K562 (cell line): ENCODE measurements around the gene SNX17. TPM values are rescaled to one million over a fixed set of nuclear protein-coding genes. Genes with fewer than 3 reads are reported as not detected.

ENCODE experiments used
- CTBP1 ChIP-seq: fragments of 450-650 bp; IDR thresholded peaks from 2 replicates; pipeline ENCODE4 v1.6.1; 2016; ENCODE audit warnings: borderline replicate concordance
- HNRNPLL ChIP-seq: fragments of 200-400 bp; formaldehyde crosslinking; IDR thresholded peaks from 2 replicates; pipeline ENCODE4 v1.6.1; 2017; ENCODE audit warnings: low read length, low read depth, mild to moderate bottlenecking; ENCODE audit not compliant: poor library complexity, severe bottlenecking
- MLLT1 ChIP-seq, 2 experiments: fragments of 450-650 bp; IDR thresholded peaks; 2 replicates each; pipeline ENCODE4 v1.6.1; 2016
- NCOA6 ChIP-seq: fragments of 450-650 bp; IDR thresholded peaks from 2 replicates; pipeline ENCODE4 v1.6.1; 2017; ENCODE audit warnings: mild to moderate bottlenecking
- RBM14 ChIP-seq: fragments of 200-400 bp; formaldehyde crosslinking; IDR thresholded peaks from 2 replicates; pipeline ENCODE4 v1.6.1; 2018; ENCODE audit warnings: low read depth, mild to moderate bottlenecking, low read length, moderate library complexity, borderline replicate concordance; ENCODE audit not compliant: insufficient read depth
- RUNX1 ChIP-seq: sonication (generic); IDR thresholded peaks from 2 replicates; pipeline ENCODE4 v1.6.1; 2016; ENCODE audit warnings: antibody characterized with exemption, low read depth
- SETDB1 ChIP-seq: IDR thresholded peaks from one replicate; pipeline ENCODE4 v1.6.1; 2012; ENCODE audit warnings: low read length, control low read depth, inconsistent platforms
- SMC3 ChIP-seq: conservative IDR thresholded peaks from 2 replicates; pipeline ENCODE4 v1.6.1; 2011; ENCODE audit warnings: low read depth, low read length, improper control_type of control experiment; ENCODE audit not compliant: insufficient read depth
- TEAD2 ChIP-seq: fragments of 450-650 bp; IDR thresholded peaks from 2 replicates; pipeline ENCODE4 v1.6.1; 2016; ENCODE audit warnings: missing genetic modification characterization, control low read depth, missing compliant biosample characterization
- WHSC1 ChIP-seq: IDR thresholded peaks from one replicate; pipeline ENCODE4 v1.6.1; 2012; ENCODE audit warnings: low read length, control low read depth, inconsistent platforms
- XRCC3 ChIP-seq: fragments of 450-650 bp; IDR thresholded peaks from 2 replicates; pipeline ENCODE4 v1.6.1; 2017; ENCODE audit warnings: mild to moderate bottlenecking, moderate library complexity
- ZBTB49 ChIP-seq: sonication (generic); formaldehyde crosslinking; IDR thresholded peaks from 2 replicates; pipeline ENCODE4 v1.8.0; 2022; ENCODE audit warnings: missing genetic modification reagents, mild to moderate bottlenecking, borderline replicate concordance
- ZNF217 ChIP-seq: sonication (generic); formaldehyde crosslinking; IDR thresholded peaks from 2 replicates; pipeline ENCODE4 v1.8.0; 2022; ENCODE audit warnings: mild to moderate bottlenecking, missing genetic modification reagents
- ZNF395 ChIP-seq: fragments of 200-800 bp; sonication (Bioruptor generic); IDR thresholded peaks from 2 replicates; pipeline ENCODE4 v1.6.1; 2017; ENCODE audit warnings: missing genetic modification characterization, missing compliant biosample characterization
- ZNF583 ChIP-seq: fragments of 250-450 bp; sonication (Bioruptor Pico); IDR thresholded peaks from 2 replicates; pipeline ENCODE4 v1.4.0; 2020
- ZNF766 ChIP-seq: fragments of 200-800 bp; sonication (Bioruptor generic); conservative IDR thresholded peaks from 2 replicates; pipeline ENCODE4 v1.6.1; 2016; ENCODE audit warnings: missing genetic modification characterization, missing compliant biosample characterization
- polyA plus RNA-seq, 8 experiments: library from polyadenylated mRNA; depleted of rRNA in 4 of 8; stranded (reverse) in 5 of 8; unstranded in 3 of 8; fragments of >200 nt; fragmentation: Nextera tagmentation in 2 of 8; fragmentation: Illumina TruSeq in 1 of 8; extraction: Ambion mirVana in 2 of 8; extraction: Trizol in 1 of 8; gene quantifications; 2 replicates each; pipeline versions ENCODE4 v1.2.1 to v1.2.3, GENCODE V29; 2011 to 2014; ENCODE audit warnings: inconsistent platforms in 1 of 8, missing spikeins in 1 of 8
- total RNA-seq, 7 experiments: library from RNA; depleted of rRNA in 6 of 7; stranded (reverse); fragments of >200 nt in 6 of 7; fragmentation: Illumina TruSeq in 2 of 7; extraction: Trizol in 2 of 7; gene quantifications; 2 replicates each; pipeline versions ENCODE4 v1.2.1 to v1.2.3, GENCODE V29; 2011 to 2021; ENCODE audit warnings: low replicate concordance in 1 of 7
- TF ChIP-seq, protein P1 (sequence below): fragments of 450-650 bp; IDR thresholded peaks from 2 replicates; pipeline ENCODE4 v1.7.0; 2016; ENCODE audit warnings: borderline replicate concordance
- TF ChIP-seq, protein P2 (sequence below): sonication (generic); formaldehyde crosslinking; IDR thresholded peaks from 2 replicates; pipeline ENCODE4 v1.8.0; 2022; ENCODE audit warnings: mild to moderate bottlenecking, missing genetic modification reagents

The SNX17 gene
- total and polyA plus RNA-seq, 9 of the 15 experiments (the other 6 are each of a cell fraction or from before 2014, with no cell fraction given): 3.0 to 75.7 (median 54.6) TPM

- TF ChIP-seq ZBTB49 (CRISPR knock-in tag): no peak
- peak in 1 of 2 experiments; percentile 72; a peak in 2 of 4 replicates for TF ChIP-seq MLLT1 (IDR thresholded peaks at IDR 0.05)
- TF ChIP-seq RUNX1: no peak
- peak; percentile 24 for TF ChIP-seq SETDB1
- no peak for TF ChIP-seq RBM14
- TF ChIP-seq HNRNPLL: peak; percentile 99
- TF ChIP-seq TEAD2 (tag): no peak
- no peak for TF ChIP-seq XRCC3
- no peak; the same call in 1 of the 2 replicates for TF ChIP-seq ZNF583 (CRISPR knock-in tag)
- peak; percentile 83 for TF ChIP-seq ZNF395
- no peak for TF ChIP-seq NCOA6
- no peak for TF ChIP-seq SMC3
- no peak; the same call in 1 of the 2 replicates for TF ChIP-seq CTBP1
- TF ChIP-seq, protein P1, sequence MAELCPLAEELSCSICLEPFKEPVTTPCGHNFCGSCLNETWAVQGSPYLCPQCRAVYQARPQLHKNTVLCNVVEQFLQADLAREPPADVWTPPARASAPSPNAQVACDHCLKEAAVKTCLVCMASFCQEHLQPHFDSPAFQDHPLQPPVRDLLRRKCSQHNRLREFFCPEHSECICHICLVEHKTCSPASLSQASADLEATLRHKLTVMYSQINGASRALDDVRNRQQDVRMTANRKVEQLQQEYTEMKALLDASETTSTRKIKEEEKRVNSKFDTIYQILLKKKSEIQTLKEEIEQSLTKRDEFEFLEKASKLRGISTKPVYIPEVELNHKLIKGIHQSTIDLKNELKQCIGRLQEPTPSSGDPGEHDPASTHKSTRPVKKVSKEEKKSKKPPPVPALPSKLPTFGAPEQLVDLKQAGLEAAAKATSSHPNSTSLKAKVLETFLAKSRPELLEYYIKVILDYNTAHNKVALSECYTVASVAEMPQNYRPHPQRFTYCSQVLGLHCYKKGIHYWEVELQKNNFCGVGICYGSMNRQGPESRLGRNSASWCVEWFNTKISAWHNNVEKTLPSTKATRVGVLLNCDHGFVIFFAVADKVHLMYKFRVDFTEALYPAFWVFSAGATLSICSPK: no peak
- TF ChIP-seq ZNF766: peak; percentile 82
- TF ChIP-seq WHSC1: no peak
- TF ChIP-seq, protein P2, sequence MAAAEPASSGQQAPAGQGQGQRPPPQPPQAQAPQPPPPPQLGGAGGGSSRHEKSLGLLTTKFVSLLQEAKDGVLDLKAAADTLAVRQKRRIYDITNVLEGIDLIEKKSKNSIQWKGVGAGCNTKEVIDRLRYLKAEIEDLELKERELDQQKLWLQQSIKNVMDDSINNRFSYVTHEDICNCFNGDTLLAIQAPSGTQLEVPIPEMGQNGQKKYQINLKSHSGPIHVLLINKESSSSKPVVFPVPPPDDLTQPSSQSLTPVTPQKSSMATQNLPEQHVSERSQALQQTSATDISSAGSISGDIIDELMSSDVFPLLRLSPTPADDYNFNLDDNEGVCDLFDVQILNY (CRISPR knock-in tag): peak; percentile 75
- TF ChIP-seq ZNF217 (CRISPR knock-in tag): no peak
Observed at GRCh38 chr2:27356382-27357181, 13.8 kb upstream of the SNX17 start, which contains the start of gene GTF3C2 (continued).
